GM19025 (cell line): ENCODE measurements around the gene KRTAP10-1.

Source experiments
- ATAC-seq: cut with Tn5 transposase; IDR thresholded peaks from one replicate; pipeline ENCODE4 v1.9.1; 2021; ENCODE audit warnings: mild to moderate bottlenecking, low read depth, moderate library complexity; ENCODE audit not compliant: unreplicated experiment

Gene KRTAP10-1

DNA sequence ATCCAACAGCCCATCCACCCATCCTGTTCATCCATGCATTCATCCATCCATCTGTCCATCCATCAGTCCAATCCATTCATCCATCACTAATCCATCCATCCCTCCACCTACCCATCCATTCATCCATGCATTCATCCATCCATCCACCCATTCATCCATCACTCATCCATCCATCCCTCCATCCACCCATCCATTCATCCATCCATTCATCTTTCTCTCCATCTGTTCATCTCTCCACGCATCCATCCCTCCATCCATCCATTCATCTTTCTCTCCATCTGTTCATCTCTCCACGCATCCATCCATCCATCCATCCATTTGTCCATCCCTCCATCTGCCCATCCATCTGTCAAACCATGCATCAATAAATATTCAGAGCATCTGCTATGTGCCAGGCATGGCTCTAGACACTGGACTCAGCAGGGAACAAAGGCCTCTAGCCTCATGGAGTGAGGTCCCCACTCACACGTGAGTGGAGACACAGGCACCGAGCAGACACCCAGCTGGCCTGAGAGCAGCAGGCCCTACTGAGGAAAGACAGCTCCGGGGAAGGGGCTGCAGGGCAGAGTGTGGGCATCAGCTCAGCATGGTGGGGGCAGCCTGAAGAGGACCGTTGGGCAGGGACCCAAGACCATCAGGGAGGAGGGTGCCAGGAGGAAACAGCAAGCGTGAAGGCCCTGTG, 9.6 kb downstream of the KRTAP10-1 start:
- ATAC-seq: no peak

GRCh38 chr21:44529503-44530125, 10.4 kb downstream of the KRTAP10-1 start:
- no peak for ATAC-seq

- ATAC-seq: no peak
Observed at GRCh38 chr21:44529011-44529421, 11.0 kb downstream of the KRTAP10-1 start.

DNA sequence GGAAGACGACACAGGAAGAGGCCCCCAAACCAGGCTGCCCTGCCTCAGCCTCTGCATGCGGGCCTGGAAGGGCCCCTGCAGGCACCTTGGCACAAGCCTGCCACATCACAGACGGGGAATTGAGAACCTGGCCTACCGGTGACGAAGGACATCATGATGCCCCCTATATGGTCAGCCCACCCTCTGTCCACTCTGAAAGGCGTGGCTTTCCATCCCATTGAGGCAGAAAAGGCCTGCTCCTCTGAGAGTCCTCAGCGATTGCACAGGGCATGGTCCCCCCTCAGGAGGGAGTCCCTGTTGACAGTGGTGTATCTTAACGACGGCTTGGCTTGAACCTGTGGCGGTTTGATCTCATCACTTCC, 11.4 kb downstream of the KRTAP10-1 start:
- ATAC-seq: no peak

GRCh38 chr21:44527983-44528633, 11.9 kb downstream of the KRTAP10-1 start:
- ATAC-seq: no peak

DNA sequence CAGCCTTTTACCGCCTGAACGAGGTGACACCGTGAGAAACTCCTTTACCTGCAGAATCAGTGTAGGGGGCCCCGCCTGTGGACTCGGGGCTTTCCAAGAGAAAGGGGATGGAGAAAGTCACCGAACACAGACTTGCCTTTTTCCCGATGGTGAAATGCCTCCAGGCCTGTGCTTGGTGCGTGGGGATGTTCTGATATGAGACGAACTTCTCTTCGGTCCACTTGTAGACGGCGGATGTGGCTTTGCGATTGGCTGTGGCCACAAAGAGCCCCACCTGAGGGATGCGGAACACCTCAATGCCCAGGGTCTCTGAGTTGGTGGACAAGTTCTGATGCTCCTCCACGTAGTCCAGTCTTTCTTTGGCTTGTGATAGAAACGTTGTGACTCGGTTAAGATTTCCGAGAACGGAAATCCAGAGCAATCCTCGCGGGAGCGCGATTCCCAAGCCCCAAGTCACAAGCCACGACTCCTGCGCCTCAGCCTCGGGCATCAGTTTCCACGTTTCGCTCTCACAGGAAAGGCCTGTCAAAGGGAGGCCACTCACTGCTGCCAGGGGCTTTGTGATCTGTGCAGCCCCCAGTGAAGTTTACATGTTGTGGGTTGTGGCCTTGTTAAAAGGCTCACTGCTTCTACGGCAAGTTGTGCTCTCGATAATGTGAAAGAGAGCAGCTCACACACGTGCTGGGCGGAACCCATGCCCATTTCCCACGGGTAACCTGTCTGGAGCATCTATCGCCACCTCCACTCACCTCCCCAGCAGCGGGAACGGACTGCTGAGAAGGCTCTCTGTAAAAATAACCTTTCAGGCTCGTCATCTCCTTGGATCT, 12.6 kb downstream of the KRTAP10-1 start:
- ATAC-seq: no peak

DNA sequence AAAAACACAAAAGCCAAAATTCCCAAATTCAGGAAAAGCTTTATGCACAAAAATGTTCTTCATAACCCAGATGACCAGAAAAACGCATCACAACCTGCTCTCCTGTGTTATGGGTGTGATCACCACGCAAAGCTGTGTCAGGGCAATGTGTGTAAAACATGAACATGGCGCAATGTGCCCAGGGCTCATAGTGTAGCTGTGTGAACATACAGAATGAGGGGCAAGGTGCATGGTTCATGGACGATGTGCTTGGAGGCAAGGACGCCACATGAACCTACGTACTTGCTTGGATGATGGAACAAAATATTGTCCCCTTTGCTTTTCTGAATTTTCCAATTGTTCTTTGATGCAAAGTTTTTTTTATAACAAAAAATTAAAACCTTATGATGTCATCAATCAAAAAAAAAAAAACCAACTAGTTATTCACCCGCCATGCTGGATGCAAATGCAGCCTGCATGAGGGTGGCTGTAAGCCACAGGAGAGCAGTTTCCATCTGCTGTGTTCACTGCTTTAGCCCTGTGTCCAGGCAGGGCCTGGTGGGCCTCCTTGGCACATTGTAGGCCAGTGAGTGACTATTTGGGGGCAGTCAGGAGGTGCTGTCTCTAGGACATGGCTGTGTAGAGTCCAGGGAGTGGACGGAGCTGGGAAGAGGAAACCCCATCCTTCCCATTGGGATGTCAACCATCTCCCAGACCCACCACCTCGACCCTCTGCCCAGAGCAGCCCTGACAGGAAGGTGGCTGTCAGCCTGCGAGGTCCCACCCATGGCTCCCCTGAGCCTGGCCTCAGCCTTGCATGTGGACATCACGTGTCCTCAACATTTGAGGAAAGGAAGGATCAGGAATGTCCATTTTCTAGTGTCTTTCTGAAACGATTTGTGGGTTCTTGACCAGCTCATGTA, 13.6 kb downstream of the KRTAP10-1 start:
- ATAC-seq: no peak

- ATAC-seq: no peak
Observed at GRCh38 chr21:44525391-44526095, 14.5 kb downstream of the KRTAP10-1 start.

- no peak for ATAC-seq
Observed at GRCh38 chr21:44524414-44525371, 15.3 kb downstream of the KRTAP10-1 start.

DNA sequence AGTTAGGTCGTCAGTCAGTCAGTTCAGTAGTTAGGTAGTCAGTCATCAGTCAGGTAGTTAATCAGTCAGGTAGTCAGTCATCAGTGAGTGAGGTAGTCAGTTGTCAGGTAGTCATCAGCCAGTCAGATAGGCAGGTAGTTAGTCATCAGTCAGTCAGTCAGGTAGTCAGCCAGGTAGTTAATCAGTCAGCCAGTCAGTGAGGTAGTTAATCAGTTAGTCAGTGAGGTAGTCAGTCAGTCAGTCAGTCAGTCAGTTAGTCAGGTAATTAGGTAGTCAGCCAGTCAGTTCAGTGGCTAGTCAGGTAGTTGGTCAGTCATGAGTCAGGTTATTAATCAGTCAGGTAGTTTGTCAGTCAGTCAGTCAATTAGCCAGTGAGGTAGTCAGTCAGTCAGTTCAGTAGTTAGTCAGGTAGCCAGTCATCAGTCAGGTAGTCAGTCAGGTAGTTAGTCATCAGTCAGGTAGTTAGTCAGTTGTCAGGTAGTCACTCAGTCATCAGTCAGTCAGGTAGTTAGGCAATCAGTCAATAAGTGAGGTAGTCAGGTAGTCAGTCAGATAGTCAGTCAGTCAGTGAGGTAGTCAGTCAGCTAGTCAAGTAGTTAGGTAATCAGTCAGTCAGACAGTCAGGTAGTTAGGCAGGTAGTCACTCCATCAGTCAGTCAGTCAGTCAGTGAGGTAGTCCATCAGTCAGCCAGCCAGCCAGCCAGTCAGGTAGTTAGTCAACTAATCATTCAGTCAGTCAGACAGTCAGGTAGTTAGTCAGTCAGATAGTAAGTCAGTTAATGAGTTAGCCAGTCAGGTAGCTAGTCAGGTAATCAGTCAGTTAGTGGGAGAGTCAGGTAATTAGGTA, 16.2 kb downstream of the KRTAP10-1 start:
- no peak for ATAC-seq

DNA sequence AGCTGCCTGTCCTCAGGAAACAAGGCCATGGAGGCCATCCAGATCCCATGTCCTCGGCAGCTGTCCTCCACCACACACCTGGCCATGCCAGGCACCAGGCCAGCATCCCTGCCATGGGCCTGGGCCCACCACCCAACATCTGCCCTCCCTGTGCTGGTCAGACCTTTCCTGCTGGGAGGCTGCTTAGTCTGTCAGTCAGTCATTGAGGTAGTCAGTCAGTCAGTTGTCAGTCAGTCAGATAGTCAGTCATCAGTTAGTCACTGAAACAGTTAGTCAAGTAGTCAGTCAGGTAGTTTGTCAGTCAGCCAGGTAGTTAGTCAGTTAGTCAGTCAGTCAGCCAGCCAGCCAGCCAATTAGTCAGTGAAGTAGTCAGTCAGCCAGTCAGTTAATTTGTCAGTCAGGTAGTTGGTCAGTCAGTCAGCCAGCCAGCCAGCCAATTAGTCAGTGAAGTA, 17.2 kb downstream of the KRTAP10-1 start:
- no peak for ATAC-seq

DNA sequence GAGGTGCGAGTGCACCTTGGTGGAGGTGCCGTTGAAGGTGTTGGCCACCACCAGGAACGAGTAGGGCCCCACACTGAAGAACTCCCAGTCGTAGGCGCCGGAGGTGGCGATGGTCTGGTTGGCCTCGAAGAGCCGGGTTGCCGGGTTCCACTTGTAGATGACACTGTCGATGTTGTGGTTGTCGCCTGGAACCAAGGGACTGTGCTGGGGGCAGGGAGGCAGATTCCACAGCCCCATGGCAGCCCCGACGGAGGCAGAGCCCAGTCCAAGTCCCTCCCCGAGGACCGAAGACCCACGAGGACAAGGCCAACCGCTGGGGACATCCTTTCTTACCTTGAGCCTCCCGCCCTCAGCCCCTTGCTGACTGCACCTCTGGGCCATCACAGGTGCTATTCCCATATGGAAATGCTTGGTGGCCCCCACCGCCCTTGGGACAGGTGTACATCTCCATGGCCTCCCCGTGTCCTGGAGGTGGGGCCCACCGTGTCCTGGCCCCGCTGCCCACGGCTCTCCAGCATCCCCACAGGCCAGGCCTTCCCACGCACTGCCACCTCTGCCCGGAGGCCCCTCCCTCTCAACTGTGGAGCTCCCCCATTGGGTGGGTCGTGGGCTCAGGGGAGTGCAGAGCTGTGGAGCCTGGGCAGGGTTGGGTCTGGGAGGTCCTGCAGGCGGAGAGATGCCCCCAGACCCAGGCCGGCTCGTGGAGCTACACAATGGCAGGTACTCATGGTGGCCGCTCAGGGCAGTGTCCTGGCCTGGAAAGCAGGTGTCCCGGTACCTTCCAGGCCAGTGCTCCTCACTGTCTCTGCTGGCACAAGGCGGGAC, 17.9 kb downstream of the KRTAP10-1 start:
- ATAC-seq: no peak

DNA sequence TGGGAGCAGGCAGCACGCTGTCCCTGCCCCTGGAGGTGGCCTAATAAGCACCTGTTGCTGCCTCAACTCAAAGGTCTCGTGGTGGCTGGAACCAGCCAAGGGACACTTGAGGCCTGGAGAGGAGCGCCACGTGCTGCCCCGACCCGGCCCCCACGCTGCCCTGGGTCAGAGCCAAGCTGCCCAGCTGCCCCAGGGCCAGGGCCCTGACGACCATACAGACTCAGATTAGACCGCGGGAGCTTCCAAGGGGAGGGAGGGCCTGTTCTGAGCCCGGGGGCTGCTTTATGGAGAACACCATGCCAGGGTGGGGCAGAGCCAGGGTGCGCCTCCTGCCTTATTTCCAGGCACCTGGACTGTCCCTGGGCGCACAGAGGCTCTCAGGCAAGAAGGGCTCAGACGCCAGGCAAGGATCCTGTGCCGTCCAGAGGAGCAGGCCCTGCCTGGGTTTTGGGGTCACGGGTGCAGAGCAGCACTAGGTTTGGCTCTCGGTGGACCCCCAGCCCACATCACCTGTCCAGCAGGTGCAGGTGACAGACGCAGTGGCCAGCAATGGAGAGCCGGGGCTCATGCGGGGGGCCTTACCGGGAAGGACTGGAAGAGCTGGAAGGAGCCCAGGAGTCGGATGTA, 18.6 kb downstream of the KRTAP10-1 start:
- no peak for ATAC-seq

- ATAC-seq: no peak
Observed at GRCh38 chr21:44520326-44521300, 19.4 kb downstream of the KRTAP10-1 start.
